ENCODE results near the gene TMEM179B. TPM values are rescaled to one million over a fixed set of nuclear protein-coding genes. Genes with fewer than 3 reads are reported as not detected.
A peak's percentile ranks its signal among the peaks of the same experiment; 100 is the strongest.

The TMEM179B gene
- total and polyA plus RNA-seq, 9 donors = 22.1 to 33.8 (median 29.7) TPM

GRCh38 chr11:62830904-62831519 lies 43.8 kb downstream of the TMEM179B start:
- H3K9me3 ChIP-seq (replicated peaks; ENCODE audit: control insufficient read depth, low read depth, low read length) = no peaks in the 10 kb centered on the region
- peak overlapping the region; percentile 97 for H3K4me3 ChIP-seq (ENCODE audit: low read length)
- DNase-seq = no peak
- peak overlapping the region; percentile 100 for H3K27ac ChIP-seq (ENCODE audit: low read length)
- under 1% methylated on average over 24 of the region's 33 CpGs for WGBS (ENCODE audit: insufficient coverage)
- peaks cover 48% of the 10 kb centered on the region for H3K36me3 ChIP-seq (ENCODE audit: control insufficient read depth, insufficient read depth, low read length)
- peaks cover 27% of the 10 kb centered on the region for H3K4me1 ChIP-seq (ENCODE audit: control insufficient read depth, insufficient read depth, low read length)
- no peaks in the 10 kb centered on the region for H3K27me3 ChIP-seq (ENCODE audit: control insufficient read depth, insufficient read depth, low read length)

- under 1% methylated on average over 49 of the region's 65 CpGs for WGBS (ENCODE audit: insufficient coverage)
- H3K27ac ChIP-seq (ENCODE audit: low read length) = peak within 1 kb of the TSS; percentile 100
- peaks cover 52% of the 10 kb centered on the region for H3K36me3 ChIP-seq (ENCODE audit: control insufficient read depth, insufficient read depth, low read length)
- no peaks in the 10 kb centered on the region for H3K9me3 ChIP-seq (replicated peaks; ENCODE audit: control insufficient read depth, low read depth, low read length)
- peak; percentile 99 for DNase-seq
- no peaks in the 10 kb centered on the region for H3K27me3 ChIP-seq (ENCODE audit: control insufficient read depth, insufficient read depth, low read length)
- peak within 1 kb of the TSS; percentile 97 for H3K4me3 ChIP-seq (ENCODE audit: low read length)
- H3K4me1 ChIP-seq (ENCODE audit: control insufficient read depth, insufficient read depth, low read length) = peaks cover 27% of the 10 kb centered on the region
Observed at GRCh38 chr11:62831520-62832335, 44.5 kb downstream of the TMEM179B start, which contains the start of gene STX5. Gene STX5, minus strand, starts transcription at chr11:62832051. Its CDS starts 808 bp downstream, at chr11:62831243.

GRCh38 chr11:62832336-62833234 lies 45.4 kb downstream of the TMEM179B start, which contains the start of gene TEX54:
Gene TEX54, minus strand, starts transcription at chr11:62832841.
- 8% methylated on average over 34 of the region's 40 CpGs for WGBS (ENCODE audit: insufficient coverage)
- peak within 1 kb of the TSS; percentile 97 for H3K4me3 ChIP-seq (ENCODE audit: low read length)
- no peaks in the 10 kb centered on the region for H3K9me3 ChIP-seq (replicated peaks; ENCODE audit: control insufficient read depth, low read depth, low read length)
- H3K4me1 ChIP-seq (ENCODE audit: control insufficient read depth, insufficient read depth, low read length) = peaks cover 27% of the 10 kb centered on the region
- peak; percentile 56 for DNase-seq
- H3K27ac ChIP-seq (ENCODE audit: low read length) = peak within 1 kb of the TSS; percentile 100
- H3K36me3 ChIP-seq (ENCODE audit: control insufficient read depth, insufficient read depth, low read length) = peaks cover 45% of the 10 kb centered on the region
- no peaks in the 10 kb centered on the region for H3K27me3 ChIP-seq (ENCODE audit: control insufficient read depth, insufficient read depth, low read length)

GRCh38 chr11:62835336-62835735 lies 48.1 kb downstream of the TMEM179B start:
- no peak for DNase-seq
- H3K4me3 ChIP-seq (ENCODE audit: low read length) = no peak overlapping the region
- 97% methylated on average over 3 of the region's 8 CpGs for WGBS (ENCODE audit: insufficient coverage)
- H3K27ac ChIP-seq (ENCODE audit: low read length) = no peak overlapping the region
- H3K9me3 ChIP-seq (replicated peaks; ENCODE audit: control insufficient read depth, low read depth, low read length) = no peaks in the 10 kb centered on the region
- H3K4me1 ChIP-seq (ENCODE audit: control insufficient read depth, insufficient read depth, low read length) = peaks cover 27% of the 10 kb centered on the region
- no peaks in the 10 kb centered on the region for H3K27me3 ChIP-seq (ENCODE audit: control insufficient read depth, insufficient read depth, low read length)
- H3K36me3 ChIP-seq (ENCODE audit: control insufficient read depth, insufficient read depth, low read length) = peaks cover 38% of the 10 kb centered on the region

GRCh38 chr11:62839050-62839945 lies 52.1 kb downstream of the TMEM179B start, which contains the start of gene WDR74:
Gene WDR74, minus strand, starts transcription at chr11:62839590. Its CDS starts 20 bp downstream, at chr11:62839570.
- peaks cover 29% of the 10 kb centered on the region for H3K4me1 ChIP-seq (ENCODE audit: control insufficient read depth, insufficient read depth, low read length)
- no peaks in the 10 kb centered on the region for H3K9me3 ChIP-seq (replicated peaks; ENCODE audit: control insufficient read depth, low read depth, low read length)
- H3K27me3 ChIP-seq (ENCODE audit: control insufficient read depth, insufficient read depth, low read length) = no peaks in the 10 kb centered on the region
- DNase-seq = peak; percentile 98
- peak within 1 kb of the TSS; percentile 100 for H3K27ac ChIP-seq (ENCODE audit: low read length)
- peak within 1 kb of the TSS; percentile 99 for H3K4me3 ChIP-seq (ENCODE audit: low read length)
- WGBS (ENCODE audit: insufficient coverage) = under 1% methylated on average over 54 of the region's 62 CpGs
- peaks cover 27% of the 10 kb centered on the region for H3K36me3 ChIP-seq (ENCODE audit: control insufficient read depth, insufficient read depth, low read length)

Other genes with a start within 250 kb of the TMEM179B start
Only the 30 nearest of the 31 such genes appear.
- 3,686 TPM for gene EEF1G, start 213.5 kb upstream of the TMEM179B start, total RNA-seq
- 1,000 to 10,000 TPM; 2,985 to 3,560 (median 3,353) TPM for gene EEF1G, start 213.5 kb upstream of the TMEM179B start, polyA plus RNA-seq (ENCODE audit: insufficient read depth in 1 of 8, insufficient read length in 8 of 8, low replicate concordance in 1 of 8)
- gene TUT1, start 195.9 kb upstream of the TMEM179B start, total RNA-seq = 7.8 TPM
- 10 to 100 TPM; 13.9 to 16.9 (median 14.7) TPM for gene TUT1, start 195.9 kb upstream of the TMEM179B start, polyA plus RNA-seq (ENCODE audit: insufficient read depth in 1 of 8, insufficient read length in 8 of 8, low replicate concordance in 1 of 8)
- gene MTA2, start 185.5 kb upstream of the TMEM179B start, total RNA-seq = 43.3 TPM
- gene MTA2, start 185.5 kb upstream of the TMEM179B start, polyA plus RNA-seq (ENCODE audit: insufficient read depth in 1 of 8, insufficient read length in 8 of 8, low replicate concordance in 1 of 8) = 10 to 100 TPM; 43.8 to 63.7 (median 48.2) TPM
- 10.7 TPM for gene EML3, start 174.6 kb upstream of the TMEM179B start, total RNA-seq
- 10 to 100 TPM; 16.8 to 27.7 (median 20.3) TPM for gene EML3, start 174.6 kb upstream of the TMEM179B start, polyA plus RNA-seq (ENCODE audit: insufficient read depth in 1 of 8, insufficient read length in 8 of 8, low replicate concordance in 1 of 8)
- 3.3 TPM for gene ROM1, start 174.1 kb upstream of the TMEM179B start, total RNA-seq
- 1 to 10 TPM; 1.5 to 4.0 (median 2.5) TPM for gene ROM1, start 174.1 kb upstream of the TMEM179B start, polyA plus RNA-seq (ENCODE audit: insufficient read depth in 1 of 8, insufficient read length in 8 of 8, low replicate concordance in 1 of 8)
- 18.7 TPM for gene B3GAT3, start 165.4 kb upstream of the TMEM179B start, total RNA-seq
- gene B3GAT3, start 165.4 kb upstream of the TMEM179B start, polyA plus RNA-seq (ENCODE audit: insufficient read depth in 1 of 8, insufficient read length in 8 of 8, low replicate concordance in 1 of 8) = 10 to 100 TPM; 19.9 to 27.2 (median 22.9) TPM
- gene GANAB, start 140.8 kb upstream of the TMEM179B start, total RNA-seq = 92.8 TPM
- 100 to 1,000 TPM; 131 to 226 (median 179) TPM for gene GANAB, start 140.8 kb upstream of the TMEM179B start, polyA plus RNA-seq (ENCODE audit: insufficient read depth in 1 of 8, insufficient read length in 8 of 8, low replicate concordance in 1 of 8)
- gene INTS5, start 134.1 kb upstream of the TMEM179B start, total RNA-seq = 7.1 TPM
- gene INTS5, start 134.1 kb upstream of the TMEM179B start, polyA plus RNA-seq (ENCODE audit: insufficient read depth in 1 of 8, insufficient read length in 8 of 8, low replicate concordance in 1 of 8) = 10 to 100 TPM in 7 of 8 donors, 1 to 10 TPM in 1; 9.4 to 13.8 (median 12.8) TPM
- gene C11orf98, start 122.2 kb upstream of the TMEM179B start, total RNA-seq = 33.4 TPM
- 10 to 100 TPM; 34.9 to 40.9 (median 37.8) TPM for gene C11orf98, start 122.2 kb upstream of the TMEM179B start, polyA plus RNA-seq (ENCODE audit: insufficient read depth in 1 of 8, insufficient read length in 8 of 8, low replicate concordance in 1 of 8)
- gene CSKMT, start 122.1 kb upstream of the TMEM179B start, total RNA-seq = 7.6 TPM
- 1 to 10 TPM; 2.6 to 5.0 (median 3.8) TPM for gene CSKMT, start 122.1 kb upstream of the TMEM179B start, polyA plus RNA-seq (ENCODE audit: insufficient read depth in 1 of 8, insufficient read length in 8 of 8, low replicate concordance in 1 of 8)
- 8.9 TPM for gene UQCC3, start 115.7 kb upstream of the TMEM179B start, total RNA-seq
- gene UQCC3, start 115.7 kb upstream of the TMEM179B start, polyA plus RNA-seq (ENCODE audit: insufficient read depth in 1 of 8, insufficient read length in 8 of 8, low replicate concordance in 1 of 8) = 1 to 10 TPM; 6.5 to 8.1 (median 7.9) TPM
- gene LBHD1, start 115.1 kb upstream of the TMEM179B start, total RNA-seq = 2.8 TPM
- 1 to 10 TPM; 4.7 to 8.2 (median 6.2) TPM for gene LBHD1, start 115.1 kb upstream of the TMEM179B start, polyA plus RNA-seq (ENCODE audit: insufficient read depth in 1 of 8, insufficient read length in 8 of 8, low replicate concordance in 1 of 8)
- 81.6 TPM for gene UBXN1, start 108.3 kb upstream of the TMEM179B start, total RNA-seq
- gene UBXN1, start 108.3 kb upstream of the TMEM179B start, polyA plus RNA-seq (ENCODE audit: insufficient read depth in 1 of 8, insufficient read length in 8 of 8, low replicate concordance in 1 of 8) = 100 to 1,000 TPM; 155 to 170 (median 162) TPM
- gene LRRN4CL, start 97.9 kb upstream of the TMEM179B start, total RNA-seq = 31.6 TPM
- gene LRRN4CL, start 97.9 kb upstream of the TMEM179B start, polyA plus RNA-seq (ENCODE audit: insufficient read depth in 1 of 8, insufficient read length in 8 of 8, low replicate concordance in 1 of 8) = 10 to 100 TPM; 13.7 to 21.2 (median 16.3) TPM
- 26.5 TPM for gene BSCL2, start 80.0 kb upstream of the TMEM179B start, total RNA-seq
- gene BSCL2, start 80.0 kb upstream of the TMEM179B start, polyA plus RNA-seq (ENCODE audit: insufficient read depth in 1 of 8, insufficient read length in 8 of 8, low replicate concordance in 1 of 8) = 10 to 100 TPM; 18.7 to 26.1 (median 21.5) TPM
- not detected for gene GNG3, start 79.7 kb upstream of the TMEM179B start, total RNA-seq
- 1 to 10 TPM in 1 of 8 donors, under 1 TPM in 7; 0.28 to 1.5 (median 0.48) TPM for gene GNG3, start 79.7 kb upstream of the TMEM179B start, polyA plus RNA-seq (ENCODE audit: insufficient read depth in 1 of 8, insufficient read length in 8 of 8, low replicate concordance in 1 of 8)
- 8.6 TPM for gene HNRNPUL2, start 59.9 kb upstream of the TMEM179B start, total RNA-seq
- gene HNRNPUL2, start 59.9 kb upstream of the TMEM179B start, polyA plus RNA-seq (ENCODE audit: insufficient read depth in 1 of 8, insufficient read length in 8 of 8, low replicate concordance in 1 of 8) = 10 to 100 TPM; 41.0 to 67.5 (median 49.4) TPM
- 29.5 TPM for gene TTC9C, start 58.9 kb upstream of the TMEM179B start, total RNA-seq
- gene TTC9C, start 58.9 kb upstream of the TMEM179B start, polyA plus RNA-seq (ENCODE audit: insufficient read depth in 1 of 8, insufficient read length in 8 of 8, low replicate concordance in 1 of 8) = 10 to 100 TPM; 27.1 to 35.4 (median 29.3) TPM
- 8.0 TPM for gene ZBTB3, start 33.2 kb upstream of the TMEM179B start, total RNA-seq
- 1 to 10 TPM; 3.4 to 5.6 (median 4.1) TPM for gene ZBTB3, start 33.2 kb upstream of the TMEM179B start, polyA plus RNA-seq (ENCODE audit: insufficient read depth in 1 of 8, insufficient read length in 8 of 8, low replicate concordance in 1 of 8)
- gene POLR2G, start 25.8 kb upstream of the TMEM179B start, total RNA-seq = 115 TPM
- gene POLR2G, start 25.8 kb upstream of the TMEM179B start, polyA plus RNA-seq (ENCODE audit: insufficient read depth in 1 of 8, insufficient read length in 8 of 8, low replicate concordance in 1 of 8) = 100 to 1,000 TPM in 2 of 8 donors, 10 to 100 TPM in 6; 83.0 to 115 (median 91.1) TPM
- 17.6 TPM for gene TAF6L, start 16.0 kb upstream of the TMEM179B start, total RNA-seq
- gene TAF6L, start 16.0 kb upstream of the TMEM179B start, polyA plus RNA-seq (ENCODE audit: insufficient read depth in 1 of 8, insufficient read length in 8 of 8, low replicate concordance in 1 of 8) = 10 to 100 TPM; 12.7 to 21.5 (median 17.0) TPM
- gene TMEM223, start 4.6 kb downstream of the TMEM179B start, total RNA-seq = 17.2 TPM
- gene TMEM223, start 4.6 kb downstream of the TMEM179B start, polyA plus RNA-seq (ENCODE audit: insufficient read depth in 1 of 8, insufficient read length in 8 of 8, low replicate concordance in 1 of 8) = 10 to 100 TPM; 15.3 to 19.0 (median 16.3) TPM
- 24.3 TPM for gene NXF1, start 18.0 kb downstream of the TMEM179B start, total RNA-seq
- gene NXF1, start 18.0 kb downstream of the TMEM179B start, polyA plus RNA-seq (ENCODE audit: insufficient read depth in 1 of 8, insufficient read length in 8 of 8, low replicate concordance in 1 of 8) = 10 to 100 TPM; 60.5 to 73.1 (median 66.9) TPM
- gene STX5, start 44.6 kb downstream of the TMEM179B start, total RNA-seq = 26.8 TPM
- 10 to 100 TPM; 29.7 to 43.2 (median 36.0) TPM for gene STX5, start 44.6 kb downstream of the TMEM179B start, polyA plus RNA-seq (ENCODE audit: insufficient read depth in 1 of 8, insufficient read length in 8 of 8, low replicate concordance in 1 of 8)
- not detected for gene TEX54, start 45.4 kb downstream of the TMEM179B start, total RNA-seq
- not detected for gene TEX54, start 45.4 kb downstream of the TMEM179B start, polyA plus RNA-seq (ENCODE audit: insufficient read depth in 1 of 8, insufficient read length in 8 of 8, low replicate concordance in 1 of 8)
- 41.8 TPM for gene WDR74, start 52.2 kb downstream of the TMEM179B start, total RNA-seq
- 10 to 100 TPM; 28.3 to 40.9 (median 34.1) TPM for gene WDR74, start 52.2 kb downstream of the TMEM179B start, polyA plus RNA-seq (ENCODE audit: insufficient read depth in 1 of 8, insufficient read length in 8 of 8, low replicate concordance in 1 of 8)
- 41.8 TPM for gene SLC3A2, start 93.5 kb downstream of the TMEM179B start, total RNA-seq
- gene SLC3A2, start 93.5 kb downstream of the TMEM179B start, polyA plus RNA-seq (ENCODE audit: insufficient read depth in 1 of 8, insufficient read length in 8 of 8, low replicate concordance in 1 of 8) = 10 to 100 TPM; 38.1 to 55.4 (median 43.0) TPM
- 0.04 TPM for gene CHRM1, start 134.0 kb downstream of the TMEM179B start, total RNA-seq
- under 1 TPM in 5 of 8 donors, not detected in 3; 0.05 to 0.87 (median 0.23) TPM for gene CHRM1, start 134.0 kb downstream of the TMEM179B start, polyA plus RNA-seq (ENCODE audit: insufficient read depth in 1 of 8, insufficient read length in 8 of 8, low replicate concordance in 1 of 8)
- not detected for gene SLC22A6, start 197.6 kb downstream of the TMEM179B start, total RNA-seq
- gene SLC22A6, start 197.6 kb downstream of the TMEM179B start, polyA plus RNA-seq (ENCODE audit: insufficient read depth in 1 of 8, insufficient read length in 8 of 8, low replicate concordance in 1 of 8) = under 1 TPM in 2 of 8 donors, not detected in 6; 0.05 to 0.20 TPM
- not detected for gene SLC22A8, start 228.4 kb downstream of the TMEM179B start, total RNA-seq
- gene SLC22A8, start 228.4 kb downstream of the TMEM179B start, polyA plus RNA-seq (ENCODE audit: insufficient read depth in 1 of 8, insufficient read length in 8 of 8, low replicate concordance in 1 of 8) = not detected

Measured in muscle of leg (tissue), 11 donors.